HFFc6 (cell line): ENCODE measurements around the gene ARHGAP26. TPM values are rescaled to one million over a fixed set of nuclear protein-coding genes. Genes with fewer than 3 reads are reported as not detected.
A peak's percentile ranks its signal among the peaks of the same experiment; 100 is the strongest.

Experiments
- DNase-seq: peaks from one replicate; pipeline ENCODE4 v3.0.0-alpha.2; 2018
- H3K27ac Mint-ChIP-seq: 2 replicates; pipeline ENCODE4 v1.8.0; 2020; ENCODE audit warnings: mild to moderate bottlenecking, mixed read lengths
- H3K27me3 Mint-ChIP-seq: 2 replicates; pipeline ENCODE4 v1.8.0; 2021; ENCODE audit warnings: mild to moderate bottlenecking, moderate library complexity, mixed read lengths; ENCODE audit not compliant: insufficient read depth
- H3K36me3 Mint-ChIP-seq: 2 replicates; pipeline ENCODE4 v1.8.0; 2021; ENCODE audit warnings: low read depth, mixed read lengths
- H3K4me1 Mint-ChIP-seq: 2 replicates; pipeline ENCODE4 v1.8.0; 2020; ENCODE audit warnings: low read depth, mixed read lengths
- H3K4me3 Mint-ChIP-seq: 2 replicates; pipeline ENCODE4 v1.8.0; 2020; ENCODE audit warnings: mild to moderate bottlenecking, moderate library complexity, mixed read lengths
- H3K9me3 Mint-ChIP-seq: 2 replicates; pipeline ENCODE4 v1.8.0; 2020; ENCODE audit warnings: mild to moderate bottlenecking, mixed read lengths
- total RNA-seq, 6 experiments: library from RNA; stranded (reverse); fragmentation: NEBNext Ultra II Directional; extraction: Animal tissue kit (Norgen Biotek cat#: 25700); gene quantifications; 2 replicates in 1 of 6; 3 replicates in 5 of 6; pipeline ENCODE4 v1.2.3, GENCODE V29; 2021
- TF ChIP-seq, protein P1 (sequence below): fragments of 200-600 bp; sonication (generic); IDR thresholded peaks from 2 replicates; pipeline ENCODE4 v1.5.0; 2021; ENCODE audit warnings: antibody characterized with exemption, mild to moderate bottlenecking

The ARHGAP26 gene
- total RNA-seq, 6 experiments from 2014 or later, result 2.3 to 3.6 (median 3.1) TPM

DNA sequence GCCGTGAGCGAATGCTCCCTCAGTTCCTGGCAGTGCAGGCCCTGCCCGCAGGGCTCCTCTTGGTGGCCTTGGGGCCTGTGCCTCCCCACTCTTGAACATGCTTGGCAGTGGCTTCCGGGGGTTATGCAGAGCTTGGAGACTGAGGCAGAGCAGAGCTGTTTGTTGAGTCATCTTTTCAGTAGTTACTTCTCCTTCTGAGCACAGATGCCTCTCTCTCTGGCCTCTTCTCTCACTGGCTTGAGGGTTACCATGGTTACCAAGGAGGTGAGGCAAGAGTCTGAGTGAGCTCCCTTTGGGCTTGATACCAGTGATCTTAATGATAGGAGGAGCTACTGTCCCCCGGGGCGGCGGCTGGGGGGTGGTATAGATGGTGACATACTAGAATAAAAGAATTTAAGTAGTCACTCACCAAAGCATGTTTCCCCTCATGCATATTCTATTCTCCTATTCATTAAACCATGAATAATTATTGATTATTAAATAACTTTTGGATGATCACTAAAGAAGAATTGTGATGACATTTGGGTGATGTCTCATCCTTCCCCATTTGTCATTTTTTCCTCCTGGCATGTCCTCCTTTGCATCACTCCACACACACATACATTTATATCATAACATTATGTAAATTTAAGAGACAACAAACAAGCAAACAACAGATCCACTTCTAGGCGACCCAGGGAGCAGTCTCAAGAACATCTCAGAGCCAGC, 111.1 kb downstream of the ARHGAP26 start:
- Mint-ChIP-seq H3K27ac (peak overlapping the region; percentile 50; the same call in 1 of the 2 replicates), H3K9me3 (no peaks in the 10 kb centered on the region), H3K4me3 (no peak overlapping the region), H3K4me1 (peaks cover 38% of the 10 kb centered on the region), H3K36me3 (no peaks in the 10 kb centered on the region), H3K27me3 (peaks cover 2% of the 10 kb centered on the region; the same call in 1 of the 2 replicates)
- TF ChIP-seq, protein P1, sequence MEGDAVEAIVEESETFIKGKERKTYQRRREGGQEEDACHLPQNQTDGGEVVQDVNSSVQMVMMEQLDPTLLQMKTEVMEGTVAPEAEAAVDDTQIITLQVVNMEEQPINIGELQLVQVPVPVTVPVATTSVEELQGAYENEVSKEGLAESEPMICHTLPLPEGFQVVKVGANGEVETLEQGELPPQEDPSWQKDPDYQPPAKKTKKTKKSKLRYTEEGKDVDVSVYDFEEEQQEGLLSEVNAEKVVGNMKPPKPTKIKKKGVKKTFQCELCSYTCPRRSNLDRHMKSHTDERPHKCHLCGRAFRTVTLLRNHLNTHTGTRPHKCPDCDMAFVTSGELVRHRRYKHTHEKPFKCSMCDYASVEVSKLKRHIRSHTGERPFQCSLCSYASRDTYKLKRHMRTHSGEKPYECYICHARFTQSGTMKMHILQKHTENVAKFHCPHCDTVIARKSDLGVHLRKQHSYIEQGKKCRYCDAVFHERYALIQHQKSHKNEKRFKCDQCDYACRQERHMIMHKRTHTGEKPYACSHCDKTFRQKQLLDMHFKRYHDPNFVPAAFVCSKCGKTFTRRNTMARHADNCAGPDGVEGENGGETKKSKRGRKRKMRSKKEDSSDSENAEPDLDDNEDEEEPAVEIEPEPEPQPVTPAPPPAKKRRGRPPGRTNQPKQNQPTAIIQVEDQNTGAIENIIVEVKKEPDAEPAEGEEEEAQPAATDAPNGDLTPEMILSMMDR, result no peak
- peak; percentile 90 for DNase-seq

- Mint-ChIP-seq H3K27ac (no peak overlapping the region), H3K27me3 (peaks cover 2% of the 10 kb centered on the region; the same call in 1 of the 2 replicates), H3K36me3 (no peaks in the 10 kb centered on the region), H3K4me3 (no peak overlapping the region), H3K9me3 (no peaks in the 10 kb centered on the region), H3K4me1 (peaks cover 43% of the 10 kb centered on the region)
- TF ChIP-seq, protein P1, result no peak
- DNase-seq, result no peak
These were observed 111.6 kb downstream of the ARHGAP26 start for GRCh38 chr5:142881784-142882126.

- no peak overlapping the region for H3K27ac Mint-ChIP-seq
- H3K4me1 Mint-ChIP-seq, result peaks cover 45% of the 10 kb centered on the region
- no peaks in the 10 kb centered on the region for H3K9me3 Mint-ChIP-seq
- TF ChIP-seq, protein P1, result no peak
- H3K36me3 Mint-ChIP-seq, result no peaks in the 10 kb centered on the region
- no peak overlapping the region for H3K4me3 Mint-ChIP-seq
- peak; percentile 36 for DNase-seq
- peaks cover 2% of the 10 kb centered on the region; the same call in 1 of the 2 replicates for H3K27me3 Mint-ChIP-seq
These were observed 112.8 kb downstream of the ARHGAP26 start for GRCh38 chr5:142883025-142883424.

DNA sequence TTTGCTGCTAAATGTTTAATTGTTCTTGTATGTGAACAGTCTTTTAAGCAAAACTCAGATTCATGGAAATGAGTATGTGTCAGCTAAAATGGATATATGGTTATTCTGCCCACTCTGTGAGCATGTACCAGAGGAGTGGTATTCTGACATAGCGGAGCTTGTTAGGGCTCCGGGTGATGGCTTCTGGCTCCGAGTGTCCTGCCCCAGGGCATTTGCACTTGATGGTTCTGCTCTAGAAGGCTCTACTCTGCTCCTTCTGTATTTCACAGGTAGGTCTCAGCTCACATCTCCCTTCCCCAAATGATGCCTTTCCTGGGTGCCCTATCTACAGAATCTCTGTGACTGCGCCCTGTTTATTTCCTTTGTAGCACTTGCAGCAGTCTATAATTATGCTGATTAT, 113.3 kb downstream of the ARHGAP26 start:
- Mint-ChIP-seq H3K36me3 (no peaks in the 10 kb centered on the region), H3K27me3 (peaks cover 2% of the 10 kb centered on the region; the same call in 1 of the 2 replicates), H3K4me3 (no peak overlapping the region), H3K27ac (no peak overlapping the region), H3K4me1 (peaks cover 49% of the 10 kb centered on the region), H3K9me3 (no peaks in the 10 kb centered on the region)
- no peak for DNase-seq
- TF ChIP-seq, protein P1, result no peak

- Mint-ChIP-seq H3K9me3 (no peaks in the 10 kb centered on the region), H3K27me3 (peaks cover 2% of the 10 kb centered on the region; the same call in 1 of the 2 replicates), H3K36me3 (no peaks in the 10 kb centered on the region), H3K27ac (no peak overlapping the region), H3K4me3 (no peak overlapping the region), H3K4me1 (peaks cover 54% of the 10 kb centered on the region)
- no peak for DNase-seq
- TF ChIP-seq, protein P1, result no peak
These were observed 113.9 kb downstream of the ARHGAP26 start for GRCh38 chr5:142884029-142884428.
